ENCODE results near the gene VASH1. TPM values are rescaled to one million over a fixed set of nuclear protein-coding genes. Genes with fewer than 3 reads are reported as not detected.

VASH1 gene
- total and polyA plus RNA-seq, 2 of the 13 experiments (the other 11 are each of a cell fraction or from before 2014, with no cell fraction given): 0.11 to 0.24 TPM

GRCh38 chr14:76742185-76742584 is 19.1 kb upstream of the VASH1 start:
- Histone ChIP-seq H3K27me3 (ENCODE audit: control insufficient read depth in 1 of 2, insufficient read depth in 2 of 2, low read length in 2 of 2) (no peaks in the 10 kb centered on the region; a peak in 1 of 5 replicates), H3K4me2 (ENCODE audit: low read depth, low read length) (no peak overlapping the region), H2AFZ (ENCODE audit: low read length) (no peak overlapping the region), H3K79me2 (ENCODE audit: insufficient read depth, low read length) (no peaks in the 10 kb centered on the region), H3K4me1 (ENCODE audit: insufficient read depth, low read length) (no peaks in the 10 kb centered on the region), H3K36me3 (replicated peaks in 1 of 2; ENCODE audit: control insufficient read depth in 1 of 2, insufficient read depth in 2 of 2, low read length in 2 of 2) (no peaks in the 10 kb centered on the region), H3K4me3 (replicated peaks in 1 of 3; ENCODE audit: insufficient read depth in 1 of 3, low read depth in 2 of 3, low read length in 3 of 3) (no peak overlapping the region), H4K20me1 (ENCODE audit: insufficient read depth, low read length) (no peaks in the 10 kb centered on the region), H3K9ac (ENCODE audit: insufficient read depth, low read depth, low read length) (no peak overlapping the region), H3K9me3 (ENCODE audit: low read length) (no peaks in the 10 kb centered on the region), H3K27ac (ENCODE audit: extremely low read length, insufficient read depth, low read length) (no peak overlapping the region)
- ChIA-PET POLR2A (no interaction called here), CTCF (ENCODE audit: low intra/inter-chr PET ratio, low total read pairs) (no interaction called here)
- BruUV-seq (replicated peaks): no TSS peak
- WGBS (ENCODE audit: low lambda C conversion rate): 45% methylated on average over 5 of the region's 6 CpGs
- no peak for ATAC-seq
- TF ChIP-seq ZNF7 (CRISPR knock-in tag; IDR thresholded peaks at IDR 0.05) (no peak), ZNF746 (CRISPR knock-in tag; IDR thresholded peaks at IDR 0.05) (no peak), DNMT3B (CRISPR knock-in tag; conservative IDR thresholded peaks at IDR 0.05) (no peak), NBN (conservative IDR thresholded peaks at IDR 0.05) (no peak)
- no peak for FAIRE-seq
- intact Hi-C loops (cut with micrococcal nuclease; ENCODE audit: unreplicated experiment): no loop called here
- DNase-seq (ENCODE audit: low spot score): no peak
- in situ Hi-C loops (cut with HindIII; ENCODE audit: extremely low pct_ligation_motif_present, low pct_unique_long_range_greater_than_20kb): no loop called here

DNA sequence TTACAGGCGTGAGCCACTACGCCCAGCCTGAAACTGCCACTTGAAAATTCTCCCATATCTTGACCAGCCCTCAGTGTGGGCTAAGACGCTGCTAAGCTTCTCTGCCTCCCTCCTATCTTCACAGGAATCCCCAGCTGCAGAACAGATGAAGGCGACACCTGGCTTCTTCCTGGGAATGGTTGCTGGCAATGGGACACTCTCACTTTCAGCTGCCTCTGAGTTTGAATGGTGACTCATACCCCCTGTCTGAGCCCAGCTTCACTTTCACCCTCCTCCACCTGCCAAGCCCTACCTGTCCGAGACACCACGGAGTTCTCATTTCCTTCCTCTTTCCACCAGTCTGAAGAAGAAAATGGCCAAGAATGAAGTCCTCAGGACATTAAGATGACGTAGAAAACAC is 18.3 kb upstream of the VASH1 start:
- no peak overlapping the region for H3K4me2 ChIP-seq (ENCODE audit: low read depth, low read length)
- WGBS (ENCODE audit: low lambda C conversion rate): 27% methylated on average over 6 of the region's 7 CpGs
- ChIA-PET POLR2A (no interaction called here), CTCF (ENCODE audit: low intra/inter-chr PET ratio, low total read pairs) (no interaction called here)
- H3K27ac ChIP-seq (ENCODE audit: extremely low read length, insufficient read depth, low read length): no peak overlapping the region
- no peak overlapping the region for H2AFZ ChIP-seq (ENCODE audit: low read length)
- no peaks in the 10 kb centered on the region for H3K79me2 ChIP-seq (ENCODE audit: insufficient read depth, low read length)
- H3K4me1 ChIP-seq (ENCODE audit: insufficient read depth, low read length): no peaks in the 10 kb centered on the region
- no peak for ATAC-seq
- H3K4me3 ChIP-seq (replicated peaks in 1 of 3; ENCODE audit: insufficient read depth in 1 of 3, low read depth in 2 of 3, low read length in 3 of 3): no peak overlapping the region
- DNase-seq (ENCODE audit: low spot score): no peak
- BruUV-seq (replicated peaks): no TSS peak
- intact Hi-C loops (cut with micrococcal nuclease; ENCODE audit: unreplicated experiment) (no loop called here), in situ Hi-C loops (cut with HindIII; ENCODE audit: extremely low pct_ligation_motif_present, low pct_unique_long_range_greater_than_20kb) (no loop called here)
- no peaks in the 10 kb centered on the region for H4K20me1 ChIP-seq (ENCODE audit: insufficient read depth, low read length)
- H3K9me3 ChIP-seq (ENCODE audit: low read length): no peaks in the 10 kb centered on the region
- H3K36me3 ChIP-seq (replicated peaks in 1 of 2; ENCODE audit: control insufficient read depth in 1 of 2, insufficient read depth in 2 of 2, low read length in 2 of 2): no peaks in the 10 kb centered on the region
- 0 out of 2 replicates have a peak, but pooled peaks have one; percentile 27 for TF ChIP-seq FOSL2 (CRISPR knock-in tag; IDR thresholded peaks at IDR 0.05)
- no peak for TF ChIP-seq ARHGAP35 (CRISPR knock-in tag; IDR thresholded peaks at IDR 0.05; ENCODE audit: borderline replicate concordance)
- no peaks in the 10 kb centered on the region; a peak in 1 of 5 replicates for H3K27me3 ChIP-seq (ENCODE audit: control insufficient read depth in 1 of 2, insufficient read depth in 2 of 2, low read length in 2 of 2)
- FAIRE-seq: no peak
- H3K9ac ChIP-seq (ENCODE audit: insufficient read depth, low read depth, low read length): no peak overlapping the region
